ENCODE data around the gene PCLAF.
A peak's percentile ranks its signal among the peaks of the same experiment; 100 is the strongest.
"Not testable (repeated sequence)": the region's sequence is repeated elsewhere in the genome, so short reads cannot be mapped to it uniquely, and the experiment has no call there.

PCLAF gene

GRCh38 chr15:64356710-64357040 lies 24.6 kb downstream of the PCLAF start:
- no peak for DNase-seq

- DNase-seq: peak; percentile 87
These were observed 25.1 kb downstream of the PCLAF start, which contains the start of gene CSNK1G1 for GRCh38 chr15:64355944-64356709. CSNK1G1 (minus strand) TSS chr15:64356173; CDS start chr15:64300499, 55,674 bp downstream.

DNA sequence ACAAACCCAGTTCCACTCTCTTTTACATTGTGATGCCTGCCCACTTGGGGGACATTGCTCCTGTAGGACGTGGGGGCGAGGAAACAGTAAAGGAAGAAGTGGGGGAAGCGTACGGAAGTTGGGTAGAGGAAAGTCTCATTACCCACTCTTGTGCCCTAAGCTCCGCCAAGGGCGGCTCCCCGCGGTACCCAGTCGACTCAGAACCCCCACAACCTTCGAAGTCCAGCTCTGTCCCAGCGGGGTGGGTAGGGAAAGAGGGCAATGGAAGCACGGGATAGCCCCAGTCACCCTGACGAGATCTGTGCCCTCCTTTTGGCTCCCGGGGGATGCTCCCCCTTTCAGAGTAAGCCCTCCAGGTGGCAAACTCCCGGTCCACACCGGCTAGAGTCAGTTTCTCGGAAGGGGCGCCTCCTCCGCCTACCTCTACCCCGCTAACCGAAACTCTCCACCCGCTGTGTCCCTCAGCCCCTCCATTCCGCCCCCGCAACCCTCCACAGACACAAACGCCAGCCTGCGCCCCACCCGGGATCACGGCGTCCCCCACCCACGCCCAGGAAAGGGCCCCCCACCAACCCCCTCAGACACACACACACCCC lies 25.8 kb downstream of the PCLAF start:
- DNase-seq: no peak

DNA sequence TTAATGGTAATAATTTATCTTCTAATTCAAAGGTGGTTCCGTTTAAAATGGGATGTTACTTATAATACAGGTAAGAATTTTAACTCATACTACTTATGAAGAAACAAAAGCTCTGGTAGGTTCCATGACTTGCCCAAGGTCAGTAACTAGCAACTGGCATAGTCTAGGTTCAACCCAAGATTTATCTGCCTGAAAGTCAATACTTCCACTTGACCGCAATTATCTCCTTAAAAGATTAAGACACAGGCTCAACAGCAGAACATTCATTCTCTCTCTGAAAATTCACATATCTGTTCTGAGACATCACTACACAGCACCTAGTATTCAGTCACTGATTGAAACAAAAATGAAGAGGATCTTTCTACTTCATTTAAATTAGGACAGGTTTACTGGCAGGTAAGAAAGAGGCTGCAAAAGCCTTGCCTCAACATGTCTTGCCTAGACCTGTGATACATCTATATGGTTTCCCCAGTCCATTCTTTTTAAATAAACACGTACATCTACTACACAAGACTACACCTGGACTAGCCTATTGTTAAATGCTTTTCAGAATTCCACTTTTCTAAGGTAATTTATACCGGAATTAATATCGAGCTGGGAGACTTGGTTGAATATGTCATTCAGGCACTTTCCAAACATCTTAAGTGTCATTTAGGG lies 26.4 kb downstream of the PCLAF start:
- DNase-seq: no peak

DNA sequence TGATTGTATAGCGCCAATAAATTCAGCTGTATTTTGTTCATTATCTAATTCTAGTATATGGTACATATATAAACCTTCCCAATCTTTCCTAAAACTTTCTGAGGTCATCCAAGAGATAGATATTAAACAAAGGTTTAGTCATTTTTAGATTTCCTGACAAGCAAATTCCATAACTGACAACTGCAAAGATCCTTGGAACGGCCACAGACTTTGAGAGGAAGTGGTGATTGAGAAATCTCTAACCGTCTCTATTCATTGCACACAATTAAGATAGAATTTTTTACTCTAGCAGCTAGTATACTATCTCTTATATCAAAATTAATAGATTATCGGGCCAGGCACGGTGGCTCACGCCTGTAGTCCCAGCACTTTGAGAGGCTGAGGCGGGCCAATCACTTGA lies 30.0 kb downstream of the PCLAF start:
- no peak for DNase-seq

- DNase-seq: no peak
These were observed 31.9 kb downstream of the PCLAF start for GRCh38 chr15:64349375-64349774.

DNA sequence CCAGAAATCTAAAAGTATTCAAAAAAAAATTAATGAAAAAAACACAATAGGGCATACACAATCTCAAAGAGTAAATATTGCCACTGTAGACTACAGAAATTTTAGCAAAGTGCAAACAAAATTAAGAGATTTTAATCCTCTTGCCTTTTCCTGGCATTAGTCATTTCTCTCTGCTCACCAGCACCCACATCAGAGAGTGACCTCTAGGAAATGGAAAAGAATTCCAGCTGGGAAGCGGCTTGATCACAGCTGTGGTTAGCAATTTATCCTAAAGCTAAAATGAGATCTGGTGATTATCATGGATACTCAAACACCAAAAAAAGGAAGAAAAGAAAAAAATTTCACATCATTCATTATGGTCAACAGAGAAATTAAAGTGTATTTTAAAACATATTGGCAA lies 32.8 kb downstream of the PCLAF start:
- DNase-seq: no peak

GRCh38 chr15:64346242-64346641 lies 35.0 kb downstream of the PCLAF start:
- not testable (repeated sequence) for DNase-seq

DNA sequence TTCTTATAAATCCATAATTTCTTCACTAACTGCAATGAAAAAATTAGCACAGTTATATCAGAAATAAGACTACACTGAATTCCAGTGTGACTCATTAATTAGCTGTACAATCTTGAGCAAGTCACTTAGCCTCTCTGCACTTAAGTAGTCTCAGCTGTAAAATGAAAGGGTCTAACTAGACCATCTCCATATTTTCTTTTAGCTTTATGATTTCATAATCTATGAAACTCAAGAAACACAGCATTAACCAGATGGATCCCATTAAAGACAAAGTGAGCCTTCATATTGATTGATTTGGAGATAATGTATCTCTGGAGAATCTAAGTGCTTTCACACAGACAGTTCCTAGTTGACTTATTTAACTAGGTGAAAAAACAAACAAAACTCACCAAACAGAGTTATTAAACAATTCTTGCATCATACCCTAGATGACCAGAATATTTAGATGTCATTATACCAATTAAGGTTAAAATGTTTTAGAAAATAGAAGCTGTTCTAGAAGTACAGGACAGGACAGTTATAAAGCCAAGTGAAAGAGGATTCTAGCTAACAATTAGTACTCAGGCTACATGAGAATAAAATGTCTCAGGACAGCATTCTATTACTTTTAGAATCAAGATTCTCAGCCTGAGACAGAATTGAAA lies 36.5 kb downstream of the PCLAF start:
- no peak for DNase-seq

DNA sequence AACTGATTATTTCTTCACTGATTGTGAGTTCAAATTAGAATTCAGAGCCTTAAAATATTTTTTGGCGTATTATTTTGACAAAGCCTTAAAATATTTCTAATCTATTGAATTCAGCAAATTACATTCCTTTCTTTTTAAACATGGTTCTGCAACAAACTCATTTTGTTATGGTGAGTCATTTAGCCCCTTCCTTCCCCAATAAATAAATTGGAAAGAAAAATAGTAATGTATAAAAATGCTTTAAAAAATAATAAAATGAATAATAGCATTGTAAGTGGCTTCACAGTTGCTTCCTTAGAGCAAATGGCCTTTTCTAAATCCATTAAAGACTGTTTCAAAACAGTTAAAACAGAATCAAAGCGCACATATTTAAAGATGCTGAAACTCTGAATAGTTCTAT lies 37.4 kb downstream of the PCLAF start:
- DNase-seq: no peak

- no peak for DNase-seq
These were observed 38.0 kb downstream of the PCLAF start for GRCh38 chr15:64343222-64343621.

- DNase-seq: no peak
These were observed 39.3 kb downstream of the PCLAF start for GRCh38 chr15:64341961-64342360.

GRCh38 chr15:64340355-64340754 lies 40.9 kb downstream of the PCLAF start:
- no peak for DNase-seq

DNA sequence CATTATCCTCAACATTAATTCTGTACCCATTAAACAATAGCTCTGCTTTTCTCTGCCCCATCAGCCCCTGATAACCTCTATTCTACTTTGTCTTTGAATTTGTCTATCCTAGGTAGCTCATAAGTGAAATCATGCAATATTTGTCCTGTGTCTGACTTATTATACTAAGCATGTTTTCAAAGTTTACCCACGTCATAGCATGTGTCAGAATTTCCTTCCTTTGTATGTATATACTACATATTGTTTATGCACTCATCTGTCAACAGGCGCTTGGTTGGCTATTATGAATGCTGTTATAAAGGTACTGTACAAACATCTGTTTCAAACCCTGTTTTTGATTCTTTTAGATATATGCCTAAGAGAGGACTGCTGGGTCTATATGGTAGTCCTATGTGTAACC lies 43.5 kb downstream of the PCLAF start:
- DNase-seq: no peak

DNA sequence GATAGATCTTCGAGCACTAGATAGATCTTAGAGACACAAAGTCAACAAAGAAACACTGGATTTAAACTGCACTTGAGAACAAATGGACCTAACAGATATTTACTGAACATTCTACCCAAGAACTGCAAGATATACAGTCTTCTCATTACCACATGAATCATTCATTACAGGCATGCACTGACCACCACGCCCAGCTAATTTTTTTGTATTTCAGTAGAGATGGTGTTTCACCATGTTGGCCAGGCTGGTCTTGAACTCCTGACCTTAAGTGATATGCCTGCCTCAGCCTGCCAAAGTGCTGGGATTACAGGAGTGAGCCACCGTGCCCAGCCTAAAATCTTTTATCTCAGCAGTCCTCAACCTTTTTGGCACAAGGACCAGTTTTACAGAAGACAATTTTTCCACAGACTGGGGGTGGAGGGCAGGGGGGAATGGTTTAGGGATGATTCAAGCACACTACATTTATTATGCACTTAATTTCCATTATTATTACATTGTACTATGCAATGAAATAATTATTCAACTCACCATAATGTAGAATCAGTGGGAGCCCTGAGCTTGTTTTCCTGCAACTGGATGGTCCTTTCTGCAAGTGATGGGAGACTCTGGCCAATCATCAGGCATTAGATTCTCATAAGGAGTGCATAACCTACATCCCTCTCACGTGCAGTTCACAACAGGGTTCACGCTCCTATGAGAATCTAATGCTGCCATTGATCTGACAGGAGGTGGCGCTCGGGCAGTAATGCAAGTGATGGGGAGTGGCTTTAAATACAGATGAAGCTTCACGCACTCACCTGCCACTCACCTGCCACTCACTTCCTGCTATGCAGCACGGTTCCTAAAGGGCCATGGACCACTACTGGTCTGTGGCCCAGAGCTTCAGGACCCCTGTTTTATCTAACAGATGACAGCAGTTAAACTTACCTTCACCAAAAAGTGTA lies 47.0 kb downstream of the PCLAF start:
- peak; percentile 18 for DNase-seq

DNA sequence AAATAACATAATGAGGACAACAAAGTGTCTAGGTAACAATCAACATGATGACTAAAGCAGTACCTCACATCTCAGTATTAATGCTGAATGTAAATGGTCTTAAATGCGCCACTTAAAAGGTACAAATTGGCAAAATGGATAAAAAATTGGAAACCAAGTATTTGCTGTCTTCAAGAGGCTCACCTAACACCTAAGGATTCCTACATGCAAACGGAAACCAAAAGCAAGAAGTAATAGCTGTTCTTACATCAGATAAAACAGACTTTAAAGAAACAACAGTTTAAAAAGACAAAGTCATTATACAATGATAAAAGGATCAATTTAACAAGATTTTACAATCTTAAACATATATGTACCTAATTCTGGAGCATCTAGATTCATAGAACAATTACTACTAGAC lies 47.7 kb downstream of the PCLAF start:
- DNase-seq: no peak

DNA sequence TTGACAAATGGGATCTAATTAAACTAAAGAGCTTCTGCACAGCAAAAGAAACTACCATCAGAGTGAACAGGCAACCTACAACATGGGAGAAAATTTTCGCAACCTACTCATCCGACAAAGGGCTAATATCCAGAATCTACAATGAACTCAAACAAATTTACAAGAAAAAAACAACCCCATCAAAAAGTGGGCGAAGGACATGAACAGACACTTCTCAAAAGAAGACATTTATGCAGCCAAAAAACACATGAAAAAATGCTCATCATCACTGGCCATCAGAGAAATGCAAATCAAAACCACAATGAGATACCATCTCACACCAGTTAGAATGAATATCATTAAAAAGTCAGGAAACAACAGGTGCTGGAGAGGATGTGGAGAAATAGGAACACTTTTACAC lies 49.6 kb downstream of the PCLAF start:
- DNase-seq: not testable (repeated sequence)

GRCh38 chr15:64326975-64327374 lies 54.3 kb downstream of the PCLAF start:
- not testable (repeated sequence) for DNase-seq

DNA sequence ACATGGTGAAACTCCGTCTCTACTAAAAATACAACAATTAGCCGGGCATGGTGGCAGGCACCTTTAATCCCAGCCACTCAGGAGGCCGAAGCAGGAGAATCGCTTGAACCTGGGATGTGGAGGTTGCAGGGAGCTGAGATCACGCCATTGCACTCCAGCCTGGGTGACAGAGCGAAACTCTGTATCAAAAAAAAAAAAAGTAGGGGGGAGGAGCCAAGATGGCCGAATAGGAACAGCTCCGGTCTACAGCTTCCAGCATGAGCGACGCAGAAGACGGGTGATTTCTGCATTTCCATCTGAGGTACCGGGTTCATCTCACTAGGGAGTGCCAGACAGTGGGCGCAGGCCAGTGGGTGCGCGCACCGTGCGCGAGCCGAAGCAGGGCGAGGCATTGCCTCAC lies 54.8 kb downstream of the PCLAF start:
- not testable (repeated sequence) for DNase-seq

DNA sequence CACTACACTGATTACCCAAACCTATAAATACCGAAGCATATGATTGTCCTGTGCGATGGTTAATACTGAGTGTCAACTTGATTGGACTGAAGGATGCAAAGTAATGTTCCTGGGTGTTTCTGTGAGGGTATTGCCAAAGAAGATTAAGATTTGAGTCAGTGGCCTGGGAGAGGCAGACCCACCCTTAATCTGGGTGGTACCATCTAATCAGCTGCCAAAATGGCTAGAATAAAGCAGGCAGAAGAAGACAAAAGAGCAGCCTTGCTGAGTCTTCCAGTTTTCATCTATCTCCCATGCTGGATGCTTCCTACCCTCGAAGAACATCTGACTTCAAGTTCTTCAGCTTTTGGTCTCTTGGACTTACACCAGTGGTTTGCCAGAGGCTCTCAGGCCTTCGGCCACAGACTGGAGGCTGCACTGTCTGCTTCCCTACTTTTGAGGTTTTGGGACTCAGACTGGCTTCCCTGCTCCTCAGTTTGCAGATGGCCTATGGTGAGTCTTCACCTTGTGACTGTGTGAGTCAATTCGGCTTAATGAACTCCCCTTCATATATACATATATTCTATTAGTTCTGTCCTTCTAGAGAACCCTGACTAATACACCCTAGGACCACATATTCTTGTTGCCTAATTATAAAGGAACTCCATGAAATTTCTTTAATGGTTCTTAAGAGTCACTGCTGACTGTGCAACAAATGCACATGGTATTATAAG lies 56.9 kb downstream of the PCLAF start:
- no peak for DNase-seq

- no peak for DNase-seq
These were observed 66.0 kb downstream of the PCLAF start for GRCh38 chr15:64315216-64315615.

GRCh38 chr15:64314456-64314855 lies 66.8 kb downstream of the PCLAF start:
- DNase-seq: no peak
